ENCODE data around the gene KNDC1.

GRCh38 chr10:133260895-133261725 is 101.1 kb downstream of the KNDC1 start:
- TF ChIP-seq POLR2A (IDR thresholded peaks at IDR 0.05) = no peak
- TF ChIP-seq, protein P1, sequence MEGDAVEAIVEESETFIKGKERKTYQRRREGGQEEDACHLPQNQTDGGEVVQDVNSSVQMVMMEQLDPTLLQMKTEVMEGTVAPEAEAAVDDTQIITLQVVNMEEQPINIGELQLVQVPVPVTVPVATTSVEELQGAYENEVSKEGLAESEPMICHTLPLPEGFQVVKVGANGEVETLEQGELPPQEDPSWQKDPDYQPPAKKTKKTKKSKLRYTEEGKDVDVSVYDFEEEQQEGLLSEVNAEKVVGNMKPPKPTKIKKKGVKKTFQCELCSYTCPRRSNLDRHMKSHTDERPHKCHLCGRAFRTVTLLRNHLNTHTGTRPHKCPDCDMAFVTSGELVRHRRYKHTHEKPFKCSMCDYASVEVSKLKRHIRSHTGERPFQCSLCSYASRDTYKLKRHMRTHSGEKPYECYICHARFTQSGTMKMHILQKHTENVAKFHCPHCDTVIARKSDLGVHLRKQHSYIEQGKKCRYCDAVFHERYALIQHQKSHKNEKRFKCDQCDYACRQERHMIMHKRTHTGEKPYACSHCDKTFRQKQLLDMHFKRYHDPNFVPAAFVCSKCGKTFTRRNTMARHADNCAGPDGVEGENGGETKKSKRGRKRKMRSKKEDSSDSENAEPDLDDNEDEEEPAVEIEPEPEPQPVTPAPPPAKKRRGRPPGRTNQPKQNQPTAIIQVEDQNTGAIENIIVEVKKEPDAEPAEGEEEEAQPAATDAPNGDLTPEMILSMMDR (IDR thresholded peaks at IDR 0.05) = no peak
